NCI-H446 treated with DMSO at 0.1 percent for 48 hours (cell line): ENCODE data around the gene TMEM86B.
"Not testable (repeated sequence)": the region's sequence is repeated elsewhere in the genome, so short reads cannot be mapped to it uniquely, and the experiment has no call there.

Experiments
- DNase-seq: peaks from one replicate; lab custom pipeline; 2025; lab: John Stamatoyannopoulos, UW

The TMEM86B gene

DNA sequence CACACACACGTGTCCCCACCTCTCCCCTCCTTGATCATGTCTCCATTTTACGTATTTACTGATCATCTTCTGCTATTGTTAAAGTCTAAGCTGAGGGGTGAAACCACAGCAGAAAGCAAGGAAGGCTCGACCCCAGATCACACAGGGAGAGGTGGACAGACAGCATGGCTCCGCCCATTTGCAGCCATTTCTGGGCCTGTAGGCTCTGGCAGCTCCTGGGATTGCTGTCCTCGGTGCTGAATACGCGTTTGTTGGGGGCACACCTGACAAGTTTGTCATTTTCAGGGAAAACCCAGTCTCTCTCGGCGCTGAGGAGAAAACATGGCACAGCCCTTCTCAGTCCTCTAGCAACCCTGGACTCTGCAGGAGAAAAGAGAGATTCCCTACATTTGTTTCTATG is 8.0 kb downstream of the TMEM86B start:
- DNase-seq = no peak

DNA sequence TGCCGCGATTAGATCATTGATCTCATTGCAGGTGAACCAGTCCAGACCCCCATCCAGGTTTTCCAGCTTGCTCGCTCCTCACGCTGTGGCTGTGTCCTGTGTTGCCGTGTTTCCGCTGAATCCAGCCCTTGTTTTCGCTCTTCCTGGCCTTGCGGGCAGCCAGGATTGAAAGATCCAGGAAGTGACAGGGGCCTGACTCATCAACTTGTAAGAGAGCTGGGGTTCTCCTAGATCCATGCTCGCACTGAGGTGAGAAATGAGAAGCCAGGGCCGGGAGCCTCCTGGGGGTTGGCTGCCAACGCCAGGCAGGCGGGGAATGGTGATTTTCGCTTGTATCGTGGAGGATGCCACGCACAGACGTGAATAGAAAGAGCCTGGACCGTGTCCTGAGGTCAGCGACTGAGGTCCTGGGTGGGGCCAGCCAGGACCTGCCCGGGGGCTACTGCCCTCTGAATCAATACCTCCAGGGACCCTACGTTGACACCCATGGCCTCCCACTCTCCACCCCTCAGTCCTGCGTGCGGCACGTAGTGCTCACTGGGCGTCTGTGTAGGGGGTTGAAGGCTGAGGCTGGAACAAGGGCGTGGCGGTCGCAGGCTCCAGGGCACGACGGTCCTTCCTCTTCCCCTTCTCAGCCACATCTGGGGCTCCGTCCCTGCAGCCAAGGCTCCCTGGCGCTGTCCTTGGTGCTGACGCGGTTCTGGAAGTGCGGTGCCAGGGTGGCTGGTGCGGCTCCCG is 11.9 kb downstream of the TMEM86B start:
- DNase-seq = peak; percentile 95

DNA sequence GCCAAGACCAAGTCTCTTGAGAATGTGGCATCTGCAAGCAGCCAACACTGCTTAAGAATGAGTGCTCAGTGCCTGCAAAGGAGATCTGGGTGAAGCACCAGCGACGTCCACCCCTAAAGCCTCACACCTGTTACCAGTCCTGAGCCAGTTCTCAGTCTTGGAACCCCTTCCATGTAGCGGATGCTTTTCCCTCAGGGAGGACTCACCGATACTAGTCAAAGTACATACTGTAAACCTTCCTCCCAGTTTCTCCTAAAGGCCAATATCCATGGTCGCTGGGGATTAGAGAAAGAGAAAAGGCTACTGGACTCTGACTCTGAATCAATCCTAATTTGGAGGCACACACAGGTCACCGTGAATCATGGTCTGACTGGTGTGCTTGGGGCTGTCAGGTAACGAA is 15.0 kb downstream of the TMEM86B start:
- DNase-seq = no peak

DNA sequence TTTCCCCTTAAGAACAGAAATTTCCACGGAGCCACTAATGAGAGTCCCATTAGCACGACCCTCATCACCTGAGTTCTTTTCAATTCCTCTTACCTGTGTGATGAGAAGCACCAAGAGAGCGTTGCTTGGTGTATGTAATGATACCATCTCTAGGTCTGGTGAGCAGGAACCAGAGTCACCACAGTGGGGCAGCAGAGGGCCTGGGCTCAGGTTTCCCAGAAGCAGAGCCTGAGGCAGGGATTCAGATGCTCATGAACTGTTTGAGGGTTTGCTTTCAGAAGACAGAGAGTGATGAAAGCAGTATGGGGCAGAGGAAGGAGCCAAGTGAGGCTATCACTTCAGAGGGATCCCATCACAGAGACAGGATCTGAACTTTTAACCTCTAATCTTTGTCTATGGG is 16.1 kb downstream of the TMEM86B start:
- no peak for DNase-seq

DNA sequence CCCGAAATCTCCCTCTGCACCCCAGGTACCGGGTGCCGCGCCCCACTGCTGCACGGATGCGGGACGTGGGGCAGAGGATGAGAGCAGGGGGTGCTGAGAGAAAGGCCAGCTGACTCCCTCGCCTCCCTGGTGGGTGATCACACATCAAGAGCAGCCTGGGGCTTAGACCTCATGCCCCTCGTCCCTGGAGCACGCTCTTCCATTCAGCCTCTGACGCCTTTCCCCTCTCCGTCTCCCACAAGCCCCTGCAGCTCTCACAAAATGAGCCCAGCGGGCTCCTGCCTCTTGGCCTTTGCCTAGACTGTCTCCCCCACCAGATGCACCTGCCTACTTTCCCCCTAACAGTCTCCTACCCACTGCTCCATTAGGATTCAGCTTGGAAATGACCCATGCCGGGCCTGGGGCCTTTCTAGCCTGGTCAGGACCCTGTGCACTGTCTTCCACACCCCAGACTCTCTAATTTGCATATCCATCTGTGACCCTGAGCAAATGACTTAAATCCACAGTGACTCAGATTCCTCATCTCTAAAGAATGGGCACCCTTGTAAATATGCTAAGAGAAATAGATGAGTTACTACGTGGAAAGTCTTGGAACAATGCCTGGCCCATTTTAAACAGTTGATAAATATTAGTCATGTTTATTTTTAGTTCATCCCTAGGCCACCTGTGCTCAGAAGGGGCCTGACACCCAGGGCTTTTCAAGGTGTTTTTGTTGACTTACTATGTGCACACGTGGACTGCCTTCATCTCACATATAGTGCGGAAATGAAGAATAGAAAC is 18.7 kb downstream of the TMEM86B start:
- no peak for DNase-seq

DNA sequence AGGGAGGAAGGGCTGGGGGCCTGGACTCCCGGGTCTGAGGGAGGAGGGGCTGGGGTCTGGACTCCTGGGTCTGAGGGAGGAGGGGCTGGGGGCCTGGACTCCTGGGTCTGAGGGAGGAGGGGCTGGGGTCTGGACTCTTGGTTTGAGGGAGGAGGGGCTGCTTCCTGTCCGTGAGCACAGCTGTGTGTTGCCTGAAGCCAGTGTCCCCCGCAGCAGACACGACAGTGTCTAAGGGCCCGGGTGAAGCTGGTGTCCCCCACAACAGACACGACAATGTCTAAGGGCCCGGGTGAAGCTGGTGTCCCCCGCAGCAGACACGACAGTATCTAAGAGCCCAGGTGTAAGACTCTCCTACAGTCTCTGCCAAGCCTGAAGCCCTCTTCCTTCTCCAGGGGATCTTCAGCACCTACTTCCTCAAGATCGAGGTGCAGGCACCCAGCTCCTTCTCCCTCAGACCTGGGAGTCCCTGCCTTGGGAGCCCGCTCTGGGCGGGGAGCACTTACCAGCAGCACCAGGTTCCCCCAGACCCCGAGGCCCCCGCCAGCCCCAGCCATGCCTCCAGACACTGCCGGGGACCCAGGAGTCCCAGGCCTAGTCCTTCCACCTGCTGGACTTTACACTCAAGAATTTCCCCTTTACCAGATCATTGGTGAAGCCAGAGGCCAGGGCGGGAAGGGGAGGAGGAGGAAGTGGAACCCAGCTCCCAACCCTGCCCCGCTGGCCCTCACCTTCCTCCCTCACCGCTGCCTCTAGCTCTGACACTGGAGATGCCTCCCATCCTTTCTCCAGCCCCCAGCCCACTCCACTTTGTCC is 19.5 kb downstream of the TMEM86B start, which contains the start of gene PTPRH:
TSS of gene PTPRH (minus strand) at position 622 of the 813 bp plus-strand sequence. CDS start at position 554, 68 bp downstream.
- no peak for DNase-seq

DNA sequence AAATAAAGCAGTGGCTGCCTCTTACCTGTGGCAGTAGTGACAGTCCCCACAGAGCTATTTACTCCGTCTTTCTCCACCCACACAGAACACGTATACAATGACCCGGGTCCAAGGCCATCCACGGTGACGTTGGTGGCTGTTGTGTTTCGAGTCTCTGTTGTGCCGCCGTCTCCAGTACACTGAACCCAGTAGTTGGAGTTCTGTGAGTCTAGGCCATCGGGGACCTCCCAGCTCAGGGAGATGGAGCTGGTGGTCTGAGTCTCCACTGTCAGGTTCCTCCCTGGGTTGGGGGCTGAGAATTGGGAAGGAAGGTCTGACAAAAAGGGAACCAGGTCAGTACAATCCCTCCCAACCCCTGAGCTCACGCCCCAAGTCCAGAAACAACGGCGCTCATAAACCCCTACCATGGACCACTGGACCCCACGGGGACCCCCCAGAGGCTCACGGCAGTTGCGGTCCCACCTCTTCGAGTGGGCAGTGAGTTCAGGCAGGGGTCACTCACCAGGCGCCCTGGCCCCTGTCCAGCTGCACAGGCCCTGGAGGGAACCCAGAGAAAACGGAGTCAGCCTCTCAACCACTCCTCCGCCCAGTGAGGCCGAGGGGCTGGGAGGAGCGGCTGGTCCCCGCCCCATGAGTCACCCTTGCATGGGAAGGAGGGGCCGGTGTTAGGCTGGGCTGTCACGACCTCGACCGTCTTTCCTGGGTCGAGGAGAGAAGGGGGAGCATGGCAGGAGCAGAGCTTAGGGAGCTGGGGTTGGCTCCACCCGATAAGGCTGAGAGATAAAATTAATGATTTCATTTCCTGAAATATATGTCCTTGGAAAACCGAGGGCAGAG is 21.7 kb downstream of the TMEM86B start:
- DNase-seq = peak; percentile 50

DNA sequence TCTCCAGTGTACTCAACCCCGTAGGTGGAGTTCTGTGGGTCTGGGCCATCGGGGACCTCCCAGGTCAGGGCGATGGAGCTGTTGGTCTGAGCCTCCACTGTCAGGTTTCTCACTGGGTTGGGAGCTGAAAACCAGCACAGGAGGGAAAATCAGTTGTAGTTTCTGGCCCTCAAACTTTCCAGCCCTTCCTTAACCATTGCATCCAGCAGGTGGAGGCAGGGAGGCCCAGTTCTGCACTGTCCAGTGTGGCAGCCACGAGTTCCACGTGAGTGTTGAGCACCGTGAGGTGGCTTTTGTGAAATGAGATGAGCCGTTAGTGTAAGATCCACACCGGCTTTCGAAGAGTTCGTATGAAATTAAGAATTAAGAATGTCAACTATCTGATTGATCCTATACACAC is 26.4 kb downstream of the TMEM86B start:
- DNase-seq = not testable (repeated sequence)

DNA sequence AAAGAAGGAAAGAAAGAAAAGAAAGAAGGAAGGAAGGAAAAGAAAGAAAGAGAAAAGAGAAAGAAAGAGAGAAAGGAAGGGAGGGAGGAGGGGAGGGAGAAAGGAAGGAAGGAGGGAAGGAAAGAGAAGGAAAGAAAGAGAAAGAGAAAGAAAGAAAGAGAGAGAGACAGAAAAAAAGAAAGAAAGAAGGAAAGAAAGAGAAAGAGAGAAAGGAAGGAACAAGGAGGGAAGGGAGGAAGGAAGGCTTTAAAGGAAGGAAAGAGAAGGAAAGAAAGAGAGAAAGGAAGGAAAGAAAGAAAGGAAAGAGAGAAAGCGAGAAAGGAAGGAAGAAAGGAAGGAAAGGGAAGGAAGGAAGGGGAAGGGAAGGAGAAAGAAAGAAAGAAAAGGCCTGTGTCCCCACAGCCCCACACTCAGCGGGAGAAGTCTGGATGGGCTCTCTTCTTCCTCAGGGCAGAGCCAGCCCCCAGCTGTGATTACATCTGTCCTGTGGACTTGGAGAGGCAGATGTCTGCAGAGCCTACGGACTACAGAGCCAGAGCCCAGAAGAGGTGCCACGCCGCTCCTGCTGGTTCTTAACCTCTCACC is 28.9 kb downstream of the TMEM86B start:
- no peak for DNase-seq

DNA sequence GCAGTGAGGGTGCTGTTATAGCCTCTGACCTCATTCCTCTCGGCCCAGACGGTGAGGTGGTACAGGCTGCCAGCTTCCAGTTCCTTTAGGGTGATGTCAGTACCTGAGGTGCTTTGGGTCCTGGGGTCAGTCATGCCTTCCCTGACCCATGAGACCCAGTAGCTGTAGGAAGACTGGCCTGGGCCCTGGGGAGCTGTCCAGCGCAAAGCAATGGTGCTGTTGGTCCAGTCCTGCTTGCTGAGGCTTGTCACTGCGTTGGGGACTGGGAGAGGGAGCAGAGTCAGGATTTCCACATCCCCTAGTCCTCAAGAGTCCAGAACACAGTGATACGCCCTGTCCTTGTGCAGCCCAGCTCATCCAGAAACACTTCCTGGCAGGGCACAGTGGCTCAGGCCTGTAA is 29.9 kb downstream of the TMEM86B start:
- DNase-seq = no peak

DNA sequence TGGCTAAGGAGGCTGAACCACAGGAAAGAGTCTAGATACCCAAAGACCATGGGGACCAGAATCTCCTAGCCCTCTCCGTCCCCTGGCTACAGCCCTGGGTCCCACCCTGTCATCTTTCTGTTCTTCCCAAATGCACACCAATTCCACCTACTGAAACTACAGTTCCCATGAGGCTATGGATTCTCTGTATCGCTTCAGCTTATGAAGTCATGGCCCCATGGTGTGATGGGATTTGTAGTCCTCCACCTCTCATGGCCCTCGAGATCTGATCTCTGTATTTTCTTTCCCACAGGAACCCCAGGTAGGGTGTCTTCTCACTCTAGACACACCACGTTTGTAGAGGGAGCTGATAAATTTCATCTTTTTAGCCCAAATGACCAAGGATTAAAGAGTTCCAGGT is 31.0 kb downstream of the TMEM86B start:
- no peak for DNase-seq

DNA sequence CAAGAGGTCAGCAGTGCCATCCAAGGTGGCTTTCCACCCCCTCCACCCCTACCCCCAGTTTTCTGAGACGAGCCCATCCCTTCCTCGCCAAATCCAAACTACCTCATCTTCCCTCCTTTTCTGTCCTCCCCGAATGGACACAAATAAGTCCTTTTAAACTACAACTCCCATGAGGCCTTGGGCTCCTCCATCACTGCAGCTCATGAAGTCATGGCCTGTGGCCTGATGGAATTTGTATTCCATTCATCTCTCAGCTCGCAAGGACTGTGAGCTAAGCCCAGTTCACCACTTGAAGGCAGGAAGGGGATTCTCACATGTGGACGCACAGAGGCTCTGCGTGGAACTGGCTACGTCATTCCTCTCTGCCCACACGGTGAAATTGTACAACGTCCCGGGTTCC is 31.8 kb downstream of the TMEM86B start:
- DNase-seq = no peak

DNA sequence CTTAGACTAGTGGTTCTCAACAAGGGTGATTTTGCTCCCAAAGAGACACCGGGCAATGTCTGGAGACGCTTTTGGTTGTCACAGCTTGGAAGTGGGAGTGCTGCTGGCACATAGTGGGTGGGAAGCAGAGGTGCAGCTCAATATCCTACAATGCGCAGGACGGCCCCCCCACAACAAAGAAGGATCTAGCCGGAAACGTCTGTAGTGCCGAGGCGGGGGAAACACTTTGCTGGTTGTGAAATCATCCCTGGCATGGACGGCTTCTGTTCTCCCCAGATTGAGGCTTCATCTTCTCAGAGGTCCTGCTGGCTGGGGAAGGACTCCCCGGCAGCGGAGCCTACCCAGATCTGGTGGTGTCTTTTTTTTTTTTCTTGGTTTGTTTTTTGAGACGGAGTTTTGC is 35.1 kb downstream of the TMEM86B start:
- no peak for DNase-seq

DNA sequence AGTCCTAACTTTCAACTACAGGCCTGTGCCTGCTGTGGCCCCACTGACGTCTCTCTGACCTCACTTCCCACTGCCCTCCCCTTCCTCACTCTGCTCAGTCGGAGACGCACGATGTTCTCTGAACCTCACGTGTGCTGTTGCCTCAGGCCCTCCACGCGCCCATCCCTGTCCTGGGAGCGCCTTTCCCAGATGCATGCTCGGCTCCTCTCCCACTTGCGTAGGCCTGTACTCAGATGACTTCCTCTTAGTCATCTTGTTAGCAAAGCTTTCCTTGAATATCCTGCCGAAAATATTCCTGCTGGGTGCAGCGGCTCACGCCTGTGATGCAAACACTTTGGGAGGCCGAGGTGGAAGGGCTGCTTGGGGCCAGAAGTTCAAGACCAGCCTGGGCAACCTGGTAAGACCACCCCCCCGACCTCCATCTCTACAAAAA is 39.1 kb downstream of the TMEM86B start:
- no peak for DNase-seq

DNA sequence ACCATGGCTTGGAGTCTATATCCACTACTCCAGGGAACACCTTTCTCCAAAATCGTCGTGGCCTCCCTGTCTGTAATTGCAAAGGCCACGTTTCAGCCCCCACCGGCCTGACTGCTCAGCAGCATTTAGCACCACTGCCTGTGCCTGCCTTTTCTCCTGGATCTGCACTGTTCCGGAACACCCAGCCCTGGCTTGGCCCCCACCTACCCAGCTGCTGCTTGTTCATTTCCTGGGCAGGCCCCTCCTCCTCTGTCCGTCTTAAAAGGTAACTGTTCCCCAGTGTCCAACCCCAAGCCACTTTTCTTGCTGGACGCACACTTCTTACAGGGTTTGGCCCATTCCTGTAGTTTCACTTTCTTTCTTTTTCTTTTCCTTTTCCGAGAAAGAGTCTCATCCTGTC is 39.9 kb downstream of the TMEM86B start:
- no peak for DNase-seq

DNA sequence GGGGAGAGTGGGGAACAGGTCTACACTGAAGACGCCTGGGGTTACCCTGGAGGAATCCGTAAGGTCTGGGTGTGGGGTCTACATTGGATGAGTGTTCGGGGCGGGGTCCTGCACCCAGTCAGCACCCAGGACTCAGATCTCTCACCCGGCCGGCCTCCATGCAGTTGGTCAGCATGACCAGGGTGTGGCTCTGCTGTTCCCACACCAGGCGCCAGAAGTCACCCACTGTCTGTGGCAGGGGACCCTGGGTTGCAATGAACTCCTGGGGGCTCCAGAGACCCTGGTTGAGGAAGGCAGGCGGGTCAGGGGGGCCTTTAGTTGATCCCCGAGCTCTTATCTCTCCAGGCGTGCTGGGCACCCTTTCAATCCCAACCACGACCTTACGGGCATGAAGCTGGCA is 42.5 kb downstream of the TMEM86B start:
- no peak for DNase-seq

DNA sequence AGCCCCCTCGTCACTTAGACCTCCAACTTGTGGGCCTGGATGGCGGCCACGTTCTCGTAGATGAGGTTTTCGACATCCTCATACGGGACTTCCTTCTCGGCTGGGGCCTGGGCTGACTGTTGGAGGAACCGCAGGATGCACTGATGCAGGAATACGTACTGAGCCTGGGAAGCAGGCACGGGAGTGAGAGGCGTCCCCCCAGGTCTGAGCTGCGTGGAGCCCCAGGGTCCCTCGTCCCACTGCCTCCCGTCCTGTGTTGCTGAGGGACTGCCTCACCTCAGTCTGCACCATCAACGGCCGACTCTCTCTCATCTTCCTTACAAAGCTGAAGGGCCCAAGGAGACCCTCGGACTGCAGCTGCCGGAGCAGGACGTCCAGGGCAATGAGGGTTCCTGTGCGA is 46.8 kb downstream of the TMEM86B start:
- no peak for DNase-seq

DNA sequence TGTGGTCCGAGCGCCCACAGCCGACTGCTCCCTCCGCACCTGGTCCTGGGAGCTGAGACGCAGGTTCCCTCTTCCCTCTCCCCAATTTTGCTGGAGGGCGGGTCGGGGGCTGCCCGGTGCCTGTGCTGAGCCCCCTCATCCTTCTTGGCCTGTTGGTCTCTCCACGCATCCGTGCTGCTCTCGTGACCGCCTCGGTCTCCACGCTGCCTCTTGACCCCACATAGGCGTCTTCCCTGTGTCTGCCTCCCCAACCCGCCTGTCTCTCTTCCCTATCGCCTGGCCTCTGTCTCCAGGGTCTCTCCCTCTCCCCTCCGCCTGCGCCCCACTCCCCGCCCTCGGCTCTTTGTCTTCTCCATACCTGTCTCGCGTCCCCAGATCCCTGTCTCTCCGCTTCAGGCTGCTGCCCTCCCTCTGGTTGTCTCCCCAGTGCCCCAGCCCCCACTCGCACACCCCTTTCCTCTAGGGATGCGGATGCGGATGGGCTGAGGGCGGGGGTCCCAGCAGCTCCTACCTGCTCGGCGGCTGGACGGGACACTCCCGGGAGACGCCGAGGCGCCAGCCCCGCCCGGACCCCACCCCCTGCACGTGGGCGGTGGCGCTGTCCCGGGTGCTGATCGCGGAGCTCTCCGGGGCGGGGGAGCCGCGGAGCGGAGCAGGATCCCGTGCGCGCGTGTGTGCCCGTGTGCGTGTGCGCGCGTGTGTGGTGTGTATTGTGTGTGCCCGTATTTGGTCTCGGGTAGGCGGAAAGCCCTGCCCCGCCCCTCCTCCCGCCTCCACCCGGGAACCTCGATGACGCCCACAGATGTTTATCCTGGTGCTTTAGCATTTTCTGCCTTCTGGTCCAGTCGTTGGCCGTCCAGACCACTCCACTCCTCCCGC is 48.7 kb downstream of the TMEM86B start, which contains the start of gene SYT5:
TSS of gene SYT5 (minus strand) at position 684 of the 879 bp plus-strand sequence. CDS start 1,248 bp downstream, outside the sequence.
- DNase-seq = no peak

DNA sequence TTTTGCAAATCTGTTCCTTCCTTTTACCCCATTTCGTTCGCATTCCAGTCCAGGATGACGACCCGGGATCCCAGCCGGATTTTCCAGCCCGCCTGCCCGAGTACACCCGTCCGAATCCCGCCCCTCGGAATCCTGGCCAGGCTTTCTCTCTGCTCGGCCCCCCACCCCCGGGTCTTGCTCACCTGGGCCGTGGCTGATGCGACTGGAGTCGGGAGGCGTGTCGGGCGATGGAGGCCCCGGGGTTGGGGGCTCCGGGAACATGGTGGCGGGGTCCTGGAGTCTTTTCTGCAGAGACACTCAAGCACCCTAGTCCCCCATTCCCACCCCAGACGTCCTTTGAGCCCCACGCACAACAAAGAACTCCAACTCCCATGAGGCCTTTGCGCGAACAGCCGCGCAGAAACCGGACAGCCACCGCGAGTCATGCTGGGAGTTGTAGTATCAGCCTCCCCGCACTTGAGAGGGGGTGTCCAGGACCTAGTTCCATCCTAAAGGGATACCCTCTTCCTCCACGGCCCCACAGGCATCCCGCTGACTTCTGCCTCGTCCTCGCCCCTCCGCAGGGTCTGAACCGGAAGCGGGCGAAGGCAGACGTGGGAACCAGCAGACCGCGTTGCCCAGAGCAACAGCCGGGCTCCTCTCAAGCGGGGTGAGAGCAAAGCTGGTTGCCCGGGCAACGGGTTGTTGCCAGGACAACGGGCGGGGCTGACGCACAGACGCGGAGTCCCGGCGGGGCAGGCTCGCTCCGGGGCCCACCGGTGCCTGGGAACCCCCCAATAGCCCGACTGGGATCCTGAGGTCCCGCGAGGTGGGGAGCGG is 49.6 kb downstream of the TMEM86B start:
- DNase-seq = peak; percentile 68
